ENCODE measurements around the gene ACACB. TPM values are rescaled to one million over a fixed set of nuclear protein-coding genes. Genes with fewer than 3 reads are reported as not detected.
A peak's percentile ranks its signal among the peaks of the same experiment; 100 is the strongest.

Gene ACACB
- total RNA-seq, 1 donor from 2014 or later = 15.4 TPM

DNA sequence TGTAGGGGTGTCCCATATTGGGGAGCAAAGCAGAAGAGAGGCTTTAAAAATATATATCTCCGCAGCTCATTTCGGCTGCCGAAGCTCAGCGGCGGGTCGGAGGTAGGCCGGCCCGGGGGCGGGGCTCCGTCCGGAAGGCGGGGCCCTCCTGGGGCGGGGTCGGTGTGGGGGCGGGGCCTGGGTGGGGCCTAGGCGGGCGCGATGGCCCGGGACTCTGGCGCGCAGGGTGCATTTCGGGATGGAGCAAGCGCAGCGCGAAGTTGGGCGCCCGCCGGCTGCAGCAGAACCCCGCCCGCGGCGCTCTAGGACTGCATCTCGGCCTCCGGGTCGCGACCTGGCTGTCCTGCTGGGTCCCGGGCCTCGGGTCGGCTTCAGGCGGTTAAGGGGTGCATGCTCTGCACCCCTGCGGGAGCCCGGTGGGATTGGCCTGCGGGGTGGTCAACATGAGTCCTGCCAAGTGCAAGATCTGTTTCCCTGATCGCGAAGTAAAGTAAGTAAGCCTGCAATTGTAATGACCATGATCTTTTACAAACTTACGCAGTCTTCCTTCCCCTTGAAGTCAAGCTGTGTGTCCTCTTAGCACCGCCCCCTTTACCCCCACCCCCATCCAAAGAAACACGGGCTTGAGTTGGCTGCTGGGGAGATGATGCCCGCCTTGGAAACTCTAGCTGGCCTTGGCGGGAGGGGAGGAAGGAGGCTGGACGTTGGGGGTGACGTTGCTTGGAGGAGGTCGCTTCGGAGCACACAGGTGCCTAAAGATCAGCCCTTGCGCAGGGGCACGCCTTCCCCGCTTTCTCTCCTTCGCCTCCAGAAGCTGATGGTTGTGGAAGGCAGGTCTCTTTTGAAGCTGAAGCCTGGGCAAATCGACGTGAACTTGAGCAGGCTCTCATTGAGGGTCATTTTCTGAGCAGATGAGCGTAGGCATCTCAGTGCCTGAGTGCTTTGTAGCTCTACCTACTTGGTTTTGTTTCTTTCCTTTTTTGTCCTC is 38.4 kb downstream of the ACACB start:
- Mint-ChIP-seq H3K4me3 (peak overlapping the region; percentile 80), H3K36me3 (no peaks in the 10 kb centered on the region), H3K4me1 (peaks cover 13% of the 10 kb centered on the region), H3K9me3 (no peaks in the 10 kb centered on the region), H3K27me3 (ENCODE audit: low read depth) (peaks cover 22% of the 10 kb centered on the region), H3K27ac (peak overlapping the region; percentile 36)
- TF ChIP-seq CTCF (IDR thresholded peaks at IDR 0.05; ENCODE audit: unreplicated experiment) = no peak
- DNase-seq (ENCODE audit: low spot score in 2 of 2, unreplicated experiment in 2 of 2) = peak; percentile 69 to 78

GRCh38 chr12:109156036-109156435 is 39.6 kb downstream of the ACACB start:
- TF ChIP-seq CTCF (IDR thresholded peaks at IDR 0.05; ENCODE audit: unreplicated experiment) = no peak
- no peaks in the 10 kb centered on the region for H3K9me3 Mint-ChIP-seq
- H3K27me3 Mint-ChIP-seq (ENCODE audit: low read depth) = peaks cover 13% of the 10 kb centered on the region

GRCh38 chr12:109156586-109156985 is 40.2 kb downstream of the ACACB start:
- Mint-ChIP-seq H3K27ac (no peak overlapping the region), H3K27me3 (ENCODE audit: low read depth) (peaks cover 10% of the 10 kb centered on the region), H3K9me3 (no peaks in the 10 kb centered on the region), H3K36me3 (no peaks in the 10 kb centered on the region), H3K4me3 (no peak overlapping the region), H3K4me1 (peaks cover 13% of the 10 kb centered on the region)
- no peak for DNase-seq (ENCODE audit: low spot score in 2 of 2, unreplicated experiment in 2 of 2)
- no peak for TF ChIP-seq CTCF (IDR thresholded peaks at IDR 0.05; ENCODE audit: unreplicated experiment)

More at GRCh38 chr12:109156036-109156435, 39.6 kb downstream of the ACACB start:
- no peak for DNase-seq (ENCODE audit: low spot score in 2 of 2, unreplicated experiment in 2 of 2)
- H3K27ac Mint-ChIP-seq = no peak overlapping the region
- H3K36me3 Mint-ChIP-seq = no peaks in the 10 kb centered on the region
- peaks cover 13% of the 10 kb centered on the region for H3K4me1 Mint-ChIP-seq
- H3K4me3 Mint-ChIP-seq = no peak overlapping the region

GRCh38 chr12:109157986-109158385 is 41.6 kb downstream of the ACACB start:
- Mint-ChIP-seq H3K9me3 (no peaks in the 10 kb centered on the region), H3K4me1 (peaks cover 13% of the 10 kb centered on the region), H3K27me3 (ENCODE audit: low read depth) (peaks cover 4% of the 10 kb centered on the region), H3K27ac (no peak overlapping the region), H3K4me3 (no peak overlapping the region), H3K36me3 (no peaks in the 10 kb centered on the region)
- TF ChIP-seq CTCF (IDR thresholded peaks at IDR 0.05; ENCODE audit: unreplicated experiment) = no peak
- DNase-seq (ENCODE audit: low spot score in 2 of 2, unreplicated experiment in 2 of 2) = no peak

DNA sequence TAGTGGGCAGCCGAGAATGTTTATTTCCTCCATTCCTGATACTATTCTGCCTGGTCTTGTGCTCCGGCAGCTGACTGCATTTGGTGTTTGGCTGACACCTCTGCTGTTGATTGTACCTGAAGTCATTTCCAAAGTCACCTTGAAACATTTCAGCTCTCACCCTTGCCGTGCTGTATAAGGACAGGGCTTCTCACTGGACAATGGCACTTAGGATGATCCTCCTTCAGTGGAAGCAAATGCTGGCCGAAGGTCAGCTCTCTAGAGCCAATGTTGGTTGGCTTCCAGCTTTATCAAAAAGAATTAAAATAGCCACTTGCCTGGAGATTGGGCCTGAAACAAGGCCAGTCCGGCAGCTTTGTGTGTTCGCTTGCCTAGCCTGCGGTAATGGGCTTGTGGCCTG is 44.0 kb downstream of the ACACB start:
- no peaks in the 10 kb centered on the region for H3K9me3 Mint-ChIP-seq
- no peak for DNase-seq (ENCODE audit: low spot score in 2 of 2, unreplicated experiment in 2 of 2)
- H3K27me3 Mint-ChIP-seq (ENCODE audit: low read depth) = no peaks in the 10 kb centered on the region
- H3K4me3 Mint-ChIP-seq = no peak overlapping the region
- no peak overlapping the region for H3K27ac Mint-ChIP-seq
- peaks cover under 1% of the 10 kb centered on the region for H3K4me1 Mint-ChIP-seq
- no peaks in the 10 kb centered on the region for H3K36me3 Mint-ChIP-seq
- TF ChIP-seq CTCF (IDR thresholded peaks at IDR 0.05; ENCODE audit: unreplicated experiment) = no peak

Data from mesothelial cell of epicardium (in vitro differentiated cells).